SK-N-SH (cell line): ENCODE data around the gene LUC7L2. TPM values are rescaled to one million over a fixed set of nuclear protein-coding genes. Genes with fewer than 3 reads are reported as not detected.
"Not testable (repeated sequence)": the region's sequence is repeated elsewhere in the genome, so short reads cannot be mapped to it uniquely, and the experiment has no call there.

Experiments used
- CTCF ChIA-PET: fragments of 300-600, 350-600 bp; formaldehyde crosslinking; extraction: SDS; loops from one replicate; lab custom pipeline; 2021; lab: Yijun Ruan, JAX
- POLR2A ChIA-PET: fragments of 350-600 bp; sonication (Branson Sonifier 250); formaldehyde crosslinking; extraction: SDS; loops from one replicate; lab custom pipeline; 2020; ENCODE audit warnings: antibody characterized with exemption, inconsistent platforms; lab: Yijun Ruan, JAX
- DNase-seq: peaks from one replicate; pipeline ENCODE4 v3.0.0; 2012
- H2AFZ ChIP-seq: fragments of 200-600 bp; sonication (generic); 2 replicates; pipeline ENCODE4 v1.8.1; 2016; ENCODE audit warnings: antibody characterized with exemption, mild to moderate bottlenecking, low read depth
- H3F3A ChIP-seq: fragments of 200-600 bp; sonication (generic); replicated peaks from 2 replicates; pipeline ENCODE3; 2016; ENCODE audit warnings: antibody characterized with exemption, mild to moderate bottlenecking; ENCODE audit not compliant: insufficient read depth
- H3K27ac ChIP-seq, 2 experiments: fragments of 200-500 bp in 1 of 2; fragments of 200-600 bp in 1 of 2; sonication (Bioruptor generic) in 1 of 2; sonication (generic), shearing (Covaris generic) in 1 of 2; 2 replicates each; pipeline versions ENCODE4 v1.5.1 to v1.6.1; 2014 to 2016; ENCODE audit warnings: low read depth in 2 of 2, inconsistent platforms in 1 of 2, low read length in 1 of 2, mild to moderate bottlenecking in 1 of 2, mixed read lengths in 1 of 2
- H3K27me3 ChIP-seq: fragments of 200-600 bp; sonication (generic), shearing (Covaris generic); 2 replicates; pipeline ENCODE4 v1.6.1; 2016; ENCODE audit warnings: mixed run types; ENCODE audit not compliant: insufficient read depth
- H3K36me3 ChIP-seq, 2 experiments: fragments of 200-500 bp in 1 of 2; fragments of 200-600 bp in 1 of 2; sonication (Bioruptor generic) in 1 of 2; sonication (generic) in 1 of 2; replicated peaks in 1 of 2; 2 replicates each; pipeline versions ENCODE3 to v1.5.1; 2014 to 2016; ENCODE audit warnings: low read length in 1 of 2, mild to moderate bottlenecking in 1 of 2; ENCODE audit not compliant: insufficient read depth in 2 of 2, control insufficient read depth in 1 of 2
- H3K4me1 ChIP-seq, 2 experiments: fragments of 200-500 bp in 1 of 2; fragments of 200-600 bp in 1 of 2; sonication (Bioruptor generic) in 1 of 2; sonication (generic), shearing (Covaris generic) in 1 of 2; 2 replicates each; pipeline versions ENCODE4 v1.5.1 to v1.6.1; 2014 to 2016; ENCODE audit warnings: low read depth in 1 of 2, low read length in 1 of 2, mixed run types in 1 of 2; ENCODE audit not compliant: insufficient read depth in 2 of 2, control insufficient read depth in 1 of 2
- H3K4me2 ChIP-seq: fragments of 200-600 bp; sonication (generic), shearing (Covaris generic); 2 replicates; pipeline ENCODE4 v1.6.1; 2017; ENCODE audit warnings: mixed run types
- H3K4me3 ChIP-seq, 2 experiments: fragments of 200-500 bp in 1 of 2; fragments of 200-600 bp in 1 of 2; sonication (Bioruptor generic) in 1 of 2; sonication (generic), shearing (Covaris generic) in 1 of 2; 2 replicates each; pipeline versions ENCODE4 v1.5.1 to v1.8.1; 2014 to 2016; ENCODE audit warnings: low read depth in 2 of 2, inconsistent platforms in 1 of 2, low read length in 1 of 2, mild to moderate bottlenecking in 1 of 2, mixed read lengths in 1 of 2, moderate library complexity in 1 of 2
- H3K79me2 ChIP-seq: fragments of 200-600 bp; sonication (generic); 2 replicates; pipeline ENCODE4 v1.8.1; 2017; ENCODE audit warnings: mild to moderate bottlenecking; ENCODE audit not compliant: insufficient read depth
- H3K9ac ChIP-seq: fragments of 200-600 bp; sonication (generic); 2 replicates; pipeline ENCODE4 v1.6.1; 2017; ENCODE audit warnings: mixed run types
- H3K9me2 ChIP-seq: fragments of 200-600 bp; sonication (generic); 2 replicates; pipeline ENCODE4 v1.6.1; 2017; ENCODE audit warnings: mixed run types
- H3K9me3 ChIP-seq: fragments of 200-600 bp; sonication (generic); 2 replicates; pipeline ENCODE4 v1.6.1; 2017; ENCODE audit warnings: mixed run types, mild to moderate bottlenecking, moderate library complexity
- H4K20me1 ChIP-seq: fragments of 200-600 bp; sonication (generic); 2 replicates; pipeline ENCODE4 v1.6.1; 2017; ENCODE audit warnings: mild to moderate bottlenecking, mixed run types; ENCODE audit not compliant: insufficient read depth
- ELF1 ChIP-seq: IDR thresholded peaks from 2 replicates; pipeline ENCODE4 v1.4.0; 2012
- FOXM1 ChIP-seq: IDR thresholded peaks from 2 replicates; pipeline ENCODE4 v1.4.0; 2012; ENCODE audit warnings: low read depth, mild to moderate bottlenecking
- JUND ChIP-seq: IDR thresholded peaks from 2 replicates; pipeline ENCODE4 v1.4.0; 2012
- MEF2A ChIP-seq: IDR thresholded peaks from 2 replicates; pipeline ENCODE4 v1.4.0; 2012; ENCODE audit warnings: low read depth, borderline replicate concordance
- SIN3A ChIP-seq: IDR thresholded peaks from 2 replicates; pipeline ENCODE4 v1.6.1; 2012; ENCODE audit warnings: low read depth, mild to moderate bottlenecking, low read length, moderate library complexity, borderline replicate concordance
- SMC3 ChIP-seq: IDR thresholded peaks from 2 replicates; pipeline ENCODE4 v1.6.1; 2012; ENCODE audit warnings: low read depth, low read length, improper control_type of control experiment
- TCF12 ChIP-seq: IDR thresholded peaks from 2 replicates; pipeline ENCODE4 v1.4.0; 2012
- WGBS: methylation state at CpG from one replicate; pipeline ENCODE4 v1.1.6; 2017; ENCODE audit warnings: low lambda C conversion rate; 5-methylcytosine and 5-hydroxymethylcytosine counted together
- polyA plus RNA-seq, 3 experiments: library from polyadenylated mRNA; depleted of rRNA; stranded (reverse); fragments of >200 nt; gene quantifications; 2 replicates each; pipeline ENCODE4 v1.2.3, GENCODE V29; 2012
- TF ChIP-seq, protein P1 (sequence below): fragments of 150-350 bp; IDR thresholded peaks from 2 replicates; pipeline ENCODE4 v1.6.1; 2016; ENCODE audit warnings: mild to moderate bottlenecking, low read depth, low read length

Gene LUC7L2
- polyA plus RNA-seq, 1 of the 3 experiments (the other 2 are of a cell fraction) = 45.7 TPM

DNA sequence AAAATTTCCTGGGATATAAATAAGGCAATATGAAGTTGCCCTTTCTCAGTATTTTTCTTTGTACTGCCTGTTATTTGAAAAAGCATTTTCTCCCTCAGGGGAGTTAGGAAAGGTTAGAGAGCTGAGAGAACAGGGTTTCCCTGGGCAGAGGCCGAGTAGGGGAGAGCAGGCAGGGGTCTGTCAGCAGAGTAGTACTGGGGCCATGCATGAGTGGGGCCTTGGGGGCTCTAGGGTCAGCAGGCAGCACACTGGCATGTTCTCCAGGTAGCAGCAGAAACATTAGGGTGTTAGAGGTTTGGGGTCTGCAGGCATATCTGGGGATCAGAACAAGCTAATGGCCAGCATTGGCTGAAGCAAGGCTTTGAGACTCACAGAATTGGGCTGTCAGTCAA, 67.3 kb downstream of the LUC7L2 start:
- 95% methylated on average over 1 of the region's 1 CpG for WGBS

DNA sequence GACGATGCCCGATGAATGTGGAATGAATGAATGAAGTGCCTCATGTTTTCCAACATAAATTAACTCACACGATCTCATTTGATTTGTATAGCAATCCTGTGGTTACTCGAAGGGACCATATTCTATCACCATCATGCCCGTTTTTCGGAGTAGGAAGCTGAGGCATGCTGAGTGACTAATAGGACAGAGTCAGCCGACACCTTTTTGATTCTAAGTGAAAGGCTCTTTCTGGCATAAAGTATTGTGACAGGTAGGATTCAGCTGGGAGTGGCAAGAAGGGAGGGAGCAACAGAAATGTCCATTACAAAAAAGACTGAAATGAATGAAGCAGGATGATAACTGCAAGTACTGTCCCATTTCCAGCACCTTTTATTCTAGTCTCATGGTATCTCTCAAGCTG, 68.1 kb downstream of the LUC7L2 start:
- Histone ChIP-seq H3K9me2 (no peaks in the 10 kb centered on the region), H3K9me3 (no peaks in the 10 kb centered on the region), H3K9ac (no peak overlapping the region), H3K4me2 (no peak overlapping the region), H3K4me3 (no peak overlapping the region), H3K27me3 (no peaks in the 10 kb centered on the region), H3K36me3 (peaks cover 20 to 37% of the 10 kb centered on the region in 2 experiments), H3K27ac (no peak overlapping the region), H3F3A (peaks cover 8% of the 10 kb centered on the region), H3K79me2 (peaks cover 8% of the 10 kb centered on the region; the same call in 1 of the 2 replicates), H3K4me1 (no peaks in the 10 kb centered on the region; a peak in 2 of 4 replicates), H2AFZ (no peak overlapping the region), H4K20me1 (0 out of 2 replicates have a peak, but pooled peaks cover 4% of the 10 kb centered on the region)
- no peak for DNase-seq
- TF ChIP-seq SMC3 (no peak), ELF1 (no peak), TCF12 (no peak), SIN3A (no peak), MEF2A (no peak)
- TF ChIP-seq, protein P1, sequence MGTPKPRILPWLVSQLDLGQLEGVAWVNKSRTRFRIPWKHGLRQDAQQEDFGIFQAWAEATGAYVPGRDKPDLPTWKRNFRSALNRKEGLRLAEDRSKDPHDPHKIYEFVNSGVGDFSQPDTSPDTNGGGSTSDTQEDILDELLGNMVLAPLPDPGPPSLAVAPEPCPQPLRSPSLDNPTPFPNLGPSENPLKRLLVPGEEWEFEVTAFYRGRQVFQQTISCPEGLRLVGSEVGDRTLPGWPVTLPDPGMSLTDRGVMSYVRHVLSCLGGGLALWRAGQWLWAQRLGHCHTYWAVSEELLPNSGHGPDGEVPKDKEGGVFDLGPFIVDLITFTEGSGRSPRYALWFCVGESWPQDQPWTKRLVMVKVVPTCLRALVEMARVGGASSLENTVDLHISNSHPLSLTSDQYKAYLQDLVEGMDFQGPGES = no peak
- CTCF ChIA-PET = interaction anchor here (0.8 to 1.3 kb wide), 3 partner anchors 26 to 411 kb away, joined by 3 to 4 read pairs (median 3); no protein-coding TSS in a partner anchor
- POLR2A ChIA-PET = interaction anchor here (0.9 to 1.2 kb wide), 2 partner anchors 10 to 32 kb away, joined by 3 to 4 read pairs; no protein-coding TSS in a partner anchor
- 97% methylated on average over 7 of the region's 7 CpGs for WGBS

More for the DNA sequence above, 67.3 kb downstream of the LUC7L2 start:
- no peak overlapping the region for H3K4me3 ChIP-seq
- H3K4me2 ChIP-seq = no peak overlapping the region
- peaks cover 14% of the 10 kb centered on the region for H3F3A ChIP-seq
- H3K9me3 ChIP-seq = no peaks in the 10 kb centered on the region
- peaks cover 27 to 43% of the 10 kb centered on the region in 2 experiments for H3K36me3 ChIP-seq
- H3K27me3 ChIP-seq = no peaks in the 10 kb centered on the region
- H3K9ac ChIP-seq = no peak overlapping the region
- H4K20me1 ChIP-seq = 0 out of 2 replicates have a peak, but pooled peaks cover 12% of the 10 kb centered on the region
- no peak overlapping the region; a peak in 1 of 4 replicates for H3K27ac ChIP-seq
- TF ChIP-seq FOXM1 = no peak
- no peak for TF ChIP-seq JUND
- H2AFZ ChIP-seq = no peak overlapping the region
- H3K9me2 ChIP-seq = no peaks in the 10 kb centered on the region
- peaks cover 15% of the 10 kb centered on the region; the same call in 1 of the 2 replicates for H3K79me2 ChIP-seq
- no peak for DNase-seq
- ChIA-PET POLR2A (interaction anchor here (0.9 to 1.2 kb wide), 2 partner anchors 10 to 31 kb away, joined by 3 to 4 read pairs; no protein-coding TSS in a partner anchor), CTCF (interaction anchor here (1.1 kb wide), 1 partner anchor 8 kb away, joined by 3 read pairs; no protein-coding TSS in a partner anchor)
- peaks cover 0 to 5% of the 10 kb centered on the region in 2 experiments; a peak in 2 of 4 replicates for H3K4me1 ChIP-seq

DNA sequence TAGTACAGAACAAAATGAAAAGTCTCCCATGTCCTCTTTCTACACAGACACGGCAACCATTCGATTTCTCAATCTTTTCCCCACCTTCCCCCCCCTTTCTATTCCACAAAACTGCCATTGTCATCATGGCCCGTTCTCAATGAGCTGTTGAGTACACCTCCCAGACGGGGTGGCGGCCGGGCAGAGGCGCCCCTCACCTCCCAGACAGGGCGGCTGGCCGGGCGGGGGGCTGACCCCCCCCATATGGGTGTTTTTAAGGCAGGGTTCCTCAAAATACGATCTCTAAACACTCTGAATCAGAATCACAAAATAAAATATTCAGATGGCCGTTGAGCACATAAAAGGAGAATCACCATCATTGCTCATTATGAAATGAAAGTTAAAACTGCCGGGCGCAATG, 70.0 kb downstream of the LUC7L2 start:
- H3F3A ChIP-seq, H3K9me3 ChIP-seq, H3K4me2 ChIP-seq, DNase-seq, H3K9me2 ChIP-seq, H3K4me1 ChIP-seq, H3K27me3 ChIP-seq, CTCF ChIA-PET, H3K9ac ChIP-seq, H3K27ac ChIP-seq, POLR2A ChIA-PET, H4K20me1 ChIP-seq, H3K4me3 ChIP-seq, H2AFZ ChIP-seq, H3K79me2 ChIP-seq: not testable (repeated sequence)
- WGBS = 97% methylated on average over 14 of the region's 14 CpGs
- peaks cover 6 to 28% of the 10 kb centered on the region in 2 experiments for H3K36me3 ChIP-seq
